Superior temporal gyrus (tissue), 1 donor: ENCODE measurements around the gene FFAR4.
A peak's percentile ranks its signal among the peaks of the same experiment; 100 is the strongest.

Source experiments
- DNase-seq: peaks from one replicate; pipeline ENCODE4 v3.0.0-alpha.2; 2016; ENCODE audit errors: extremely low spot score

Gene FFAR4

DNA sequence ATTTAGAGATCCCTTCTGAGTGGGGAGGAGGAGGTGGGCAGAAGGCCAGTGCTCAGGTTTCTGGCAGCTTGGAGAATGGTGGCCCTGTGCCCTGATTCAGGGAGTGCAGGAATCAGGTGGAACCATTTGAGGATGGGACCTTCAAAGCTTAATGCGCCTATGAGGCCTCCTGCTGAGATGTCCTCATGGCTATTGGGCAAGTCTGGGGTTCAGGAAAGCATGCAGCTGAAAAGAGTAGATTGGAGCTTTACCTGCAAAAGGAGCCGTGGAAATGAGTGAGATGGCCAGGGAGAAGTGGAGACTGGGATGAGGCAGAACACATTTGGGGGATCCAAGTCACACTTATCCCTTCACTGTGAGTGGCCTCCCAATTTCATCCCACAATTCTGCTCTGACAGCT is 6.1 kb downstream of the FFAR4 start:
- DNase-seq: no peak

DNA sequence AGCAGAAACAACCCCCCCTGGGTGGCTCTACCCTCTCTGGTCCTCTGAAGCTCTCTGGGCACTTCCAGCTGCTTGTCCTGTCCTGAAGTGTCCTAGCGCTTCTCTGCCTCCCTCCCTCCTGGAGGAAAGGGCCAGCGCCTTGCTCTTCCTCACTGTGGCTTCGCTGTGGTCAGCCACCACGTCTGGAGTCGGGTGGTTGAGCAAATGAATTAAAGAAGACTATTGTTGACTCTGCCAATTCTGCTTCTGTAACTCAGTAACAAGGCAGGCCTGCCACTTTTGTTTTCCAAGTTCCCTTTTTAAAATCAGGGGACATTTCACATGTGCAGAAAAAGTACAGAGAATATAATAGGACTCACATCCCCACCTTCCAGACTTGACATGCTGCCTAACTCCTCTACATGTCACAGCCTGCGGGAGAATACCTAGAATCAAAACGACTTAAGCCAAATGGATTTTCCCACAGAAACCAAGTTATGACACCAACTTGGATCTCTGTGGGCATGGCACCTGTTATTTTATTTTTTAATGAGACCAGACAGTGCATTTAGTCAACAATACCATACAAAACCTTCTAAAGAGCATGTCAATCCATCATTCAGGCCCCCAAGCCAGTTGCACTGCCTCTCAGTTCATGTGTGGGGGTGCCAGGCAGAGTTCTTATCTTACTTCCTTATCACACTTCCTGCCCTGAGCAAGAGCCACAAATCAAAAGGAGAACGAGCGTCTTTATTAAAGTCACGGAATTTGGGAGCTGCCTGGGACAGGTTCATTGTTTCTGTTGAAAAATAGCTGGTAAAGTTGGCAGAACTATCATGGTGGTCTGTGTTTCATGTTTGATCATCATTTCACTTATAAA is 6.8 kb downstream of the FFAR4 start:
- peak; percentile 32 for DNase-seq

DNA sequence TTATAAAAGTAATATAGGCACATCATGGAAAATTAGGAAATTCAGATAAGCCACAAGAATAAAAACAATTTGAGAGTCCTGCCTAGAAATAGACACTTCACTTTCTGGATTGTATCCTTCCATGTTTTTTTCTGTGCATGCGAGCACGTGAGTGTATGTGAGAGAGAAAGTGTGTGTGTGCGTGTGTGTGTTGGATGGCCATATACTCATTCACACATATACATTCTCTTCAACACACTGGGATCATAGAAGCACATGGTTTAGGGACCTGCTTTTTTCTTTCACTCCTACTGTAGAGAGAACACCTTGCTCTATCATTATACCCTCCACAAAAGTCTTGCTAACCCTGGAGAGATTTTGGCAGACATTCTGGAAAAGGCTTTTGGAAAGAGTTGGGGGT is 7.5 kb downstream of the FFAR4 start:
- no peak for DNase-seq

DNA sequence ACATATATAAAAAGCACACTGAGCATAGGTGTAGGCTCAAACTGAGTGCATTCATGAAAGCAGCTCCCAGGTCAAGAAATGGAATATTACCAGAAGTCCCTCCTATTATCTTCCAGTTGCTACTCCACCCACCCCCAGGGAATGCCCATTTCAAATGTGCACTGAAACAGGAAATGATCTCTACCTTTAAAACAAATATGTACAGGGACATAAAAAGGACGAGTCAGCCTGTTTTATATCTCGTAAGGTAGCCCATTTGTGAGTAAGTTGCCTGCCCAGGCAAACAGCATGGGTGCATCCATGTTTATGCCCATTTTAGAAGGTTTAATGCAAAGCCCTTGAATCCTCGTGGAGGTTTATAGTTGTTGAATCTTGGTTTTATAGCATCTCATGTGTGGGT is 10.4 kb downstream of the FFAR4 start:
- no peak for DNase-seq

DNA sequence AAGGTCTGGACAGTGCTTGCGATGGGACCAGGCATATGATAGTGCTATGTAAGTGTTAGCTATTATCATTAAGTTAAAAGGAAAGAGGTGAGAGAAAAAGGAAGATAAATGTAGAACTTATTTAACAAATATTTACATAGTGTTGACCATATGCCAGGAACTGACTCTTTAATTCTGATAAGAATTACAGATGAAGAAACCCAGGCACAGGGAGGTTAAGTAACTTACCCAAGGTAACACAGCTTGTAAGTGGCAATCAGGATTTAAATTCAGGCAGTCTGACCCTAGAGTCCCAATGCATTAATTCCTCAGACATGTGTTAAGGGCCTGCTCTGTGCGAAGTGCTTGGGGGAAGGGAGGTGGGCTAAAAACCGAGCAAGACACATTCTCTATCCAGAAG is 11.1 kb downstream of the FFAR4 start:
- DNase-seq: no peak

DNA sequence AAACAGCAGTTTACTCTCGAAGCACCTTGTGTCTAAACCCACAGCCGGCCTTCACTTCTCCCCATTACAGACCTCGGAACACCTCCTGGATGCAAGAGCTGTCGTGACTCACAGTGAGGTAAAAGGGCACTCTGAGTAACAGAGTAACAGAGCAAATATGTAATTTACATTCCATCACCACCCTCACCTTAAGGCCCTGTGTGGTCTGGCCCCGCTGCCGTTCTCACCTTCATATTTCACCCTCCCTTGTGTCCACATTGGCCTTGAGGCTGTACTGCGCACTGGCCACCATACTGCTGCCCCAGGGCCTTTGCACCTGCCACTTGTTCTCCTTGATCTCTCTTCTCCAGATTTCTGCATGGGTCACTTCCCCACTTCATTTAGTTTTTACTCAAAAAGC is 12.6 kb downstream of the FFAR4 start:
- DNase-seq: no peak

DNA sequence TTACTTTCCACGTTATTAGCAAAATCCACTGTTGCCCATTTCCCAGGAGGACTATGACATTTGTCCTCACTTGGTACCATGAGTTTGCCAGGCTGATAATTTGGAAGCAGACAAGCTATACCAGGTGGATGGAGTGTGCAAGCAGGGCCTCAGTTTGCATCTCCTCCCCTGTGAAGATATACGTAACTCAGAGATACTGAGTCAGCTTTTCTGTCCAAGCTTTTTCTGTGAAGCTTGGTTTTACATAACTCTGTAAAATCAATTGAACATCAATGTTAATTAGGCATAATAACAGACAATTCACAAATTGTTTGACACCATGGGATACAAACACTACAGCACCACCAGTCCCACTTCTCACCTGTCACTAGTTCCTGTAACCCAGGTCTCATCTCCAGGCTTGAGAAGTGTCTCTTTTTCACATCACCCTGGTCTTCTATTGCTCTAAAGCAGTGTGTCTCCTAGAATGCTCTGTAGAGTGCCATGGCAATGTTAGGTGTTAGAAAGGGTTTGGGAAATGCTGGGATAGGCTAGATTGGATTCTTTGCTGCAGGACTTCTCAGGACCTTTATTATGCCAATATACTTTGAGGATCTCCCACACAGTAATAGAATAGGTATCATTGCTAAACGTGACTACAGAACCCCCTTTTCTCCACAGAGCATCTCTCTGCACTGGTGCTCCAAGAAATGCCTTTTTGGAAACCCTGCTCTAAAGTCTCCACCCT is 13.7 kb downstream of the FFAR4 start:
- DNase-seq: no peak

DNA sequence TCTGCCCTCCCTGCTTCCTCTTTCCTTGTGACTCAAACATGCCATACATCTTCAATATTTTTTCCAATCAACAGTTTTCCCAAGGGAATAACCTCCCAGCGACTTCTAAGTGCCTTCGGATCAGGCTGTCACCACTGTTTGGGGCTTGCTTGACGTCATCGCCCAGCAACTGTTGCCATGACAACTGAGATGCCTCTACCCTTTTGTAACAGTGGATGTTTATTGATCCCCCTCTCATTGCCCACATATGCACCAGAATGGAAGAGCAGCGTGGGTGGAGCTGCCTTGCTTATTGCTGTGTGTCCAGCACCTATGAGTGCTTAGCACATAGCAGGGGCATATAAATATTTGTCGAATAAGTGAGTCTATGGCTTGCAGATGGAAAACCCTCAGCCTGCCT is 14.4 kb downstream of the FFAR4 start:
- no peak for DNase-seq

DNA sequence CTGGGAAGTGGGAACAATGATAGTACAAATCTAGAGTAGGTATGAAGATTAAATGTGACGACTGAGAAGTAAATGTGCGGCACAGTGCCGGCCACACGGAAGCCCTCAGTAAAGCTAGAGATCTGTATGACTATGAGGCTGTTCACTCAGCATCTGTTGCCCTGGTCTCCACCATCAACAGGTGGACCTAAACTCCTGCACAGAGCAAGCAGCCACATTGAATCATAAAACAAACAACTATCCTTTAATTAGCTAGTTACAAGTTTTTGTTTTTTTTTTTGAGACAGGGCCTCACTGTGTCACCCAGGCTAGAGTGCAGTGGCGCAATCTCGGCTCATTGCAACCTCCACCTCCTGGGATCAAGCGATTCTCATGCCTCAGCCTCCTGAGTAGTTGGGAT is 18.0 kb downstream of the FFAR4 start:
- DNase-seq: no peak

DNA sequence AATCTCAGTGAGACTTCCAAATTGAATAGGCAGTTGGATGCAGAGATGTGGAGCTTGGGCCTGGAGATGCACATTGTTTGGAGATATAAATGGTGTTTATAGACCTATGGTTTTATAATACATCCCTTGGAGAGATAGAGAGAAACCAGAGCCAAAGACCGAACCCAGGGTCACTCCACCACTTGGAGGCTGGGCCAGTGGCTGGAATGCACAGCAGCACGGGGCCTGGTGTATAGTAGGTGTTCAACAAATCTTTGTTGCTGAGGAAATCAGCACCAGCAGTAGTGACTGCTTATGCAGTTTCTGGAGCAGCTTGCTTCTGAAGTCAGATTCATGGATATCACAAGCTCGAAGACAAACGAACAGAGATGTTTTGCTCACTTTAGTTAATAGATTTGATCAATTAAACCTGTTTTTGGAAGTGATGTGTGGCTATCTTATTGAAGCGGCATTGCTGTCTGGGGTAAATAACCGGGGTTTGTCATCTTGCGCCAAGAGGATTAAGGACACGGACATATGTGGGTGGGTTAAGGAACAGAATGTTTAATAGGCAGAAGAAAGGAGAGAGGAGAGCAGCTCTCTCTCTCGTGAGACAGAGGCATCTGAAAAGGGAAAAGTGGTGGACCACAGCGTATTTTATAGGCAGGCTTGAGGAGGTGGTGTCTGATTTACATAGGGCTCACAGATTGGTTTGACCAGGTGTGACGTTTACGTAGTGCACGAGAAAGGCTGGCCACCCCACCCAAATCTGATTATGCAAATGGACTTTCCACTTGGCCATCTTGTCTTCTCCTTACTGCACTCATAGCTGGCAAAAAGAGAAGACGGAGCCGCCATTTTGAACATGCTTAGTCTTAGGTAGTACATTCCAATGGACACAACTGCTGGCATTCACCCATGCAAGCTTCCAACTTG is 23.4 kb downstream of the FFAR4 start:
- no peak for DNase-seq

DNA sequence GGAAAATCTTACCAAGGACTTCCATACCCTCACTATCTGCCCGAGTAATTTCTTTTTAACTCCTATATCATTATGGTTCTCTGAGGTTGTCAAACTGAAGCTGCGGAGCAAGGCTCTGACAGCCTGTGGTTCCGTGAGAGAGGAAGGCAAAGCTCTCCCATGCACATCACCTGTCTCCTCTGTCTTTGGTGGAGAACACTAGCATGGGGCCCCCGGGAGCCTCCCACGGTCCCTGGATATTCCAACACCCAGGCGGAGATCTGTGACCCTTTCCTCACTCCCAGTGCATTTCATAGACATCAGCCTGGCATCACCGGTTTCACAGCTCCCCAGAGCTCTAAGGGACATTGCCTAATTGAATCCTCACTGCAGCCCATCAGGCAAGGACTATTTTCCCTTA is 24.2 kb downstream of the FFAR4 start:
- no peak for DNase-seq

DNA sequence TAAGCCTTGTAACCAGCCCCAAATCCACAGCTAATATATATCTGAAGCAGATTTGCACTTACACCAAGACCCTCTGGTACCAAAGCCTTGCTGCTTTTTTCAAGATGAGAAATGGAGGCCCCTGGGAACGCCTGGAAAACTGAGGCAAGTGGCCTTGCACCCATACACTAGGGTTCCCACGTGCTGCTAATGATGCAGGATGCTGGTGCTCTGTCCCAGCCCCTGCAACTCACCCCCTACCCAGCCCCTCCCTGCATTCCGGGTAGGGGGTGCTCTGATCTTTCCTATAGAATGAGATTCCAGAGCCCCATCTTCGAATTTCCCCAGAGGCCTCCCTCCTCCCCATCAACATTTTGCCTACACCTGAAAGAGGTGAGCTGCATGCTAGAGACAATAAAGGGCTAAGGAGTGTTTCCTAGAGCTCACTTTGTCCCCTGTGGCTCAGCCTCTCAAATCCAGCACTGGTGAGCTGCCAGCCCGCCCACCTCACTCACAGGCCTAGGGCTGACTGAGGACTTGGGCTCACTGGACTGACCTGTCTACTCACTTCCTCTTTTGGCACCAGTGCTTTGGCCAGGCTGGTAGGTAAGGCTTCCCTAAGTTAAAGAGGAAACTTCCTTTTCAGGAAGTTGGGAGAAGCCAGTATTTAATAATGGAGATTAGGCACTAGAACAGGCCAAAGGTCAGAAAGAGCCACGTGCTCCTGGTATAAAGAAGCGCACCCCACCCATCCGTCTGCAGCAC is 24.8 kb downstream of the FFAR4 start:
- DNase-seq: no peak

DNA sequence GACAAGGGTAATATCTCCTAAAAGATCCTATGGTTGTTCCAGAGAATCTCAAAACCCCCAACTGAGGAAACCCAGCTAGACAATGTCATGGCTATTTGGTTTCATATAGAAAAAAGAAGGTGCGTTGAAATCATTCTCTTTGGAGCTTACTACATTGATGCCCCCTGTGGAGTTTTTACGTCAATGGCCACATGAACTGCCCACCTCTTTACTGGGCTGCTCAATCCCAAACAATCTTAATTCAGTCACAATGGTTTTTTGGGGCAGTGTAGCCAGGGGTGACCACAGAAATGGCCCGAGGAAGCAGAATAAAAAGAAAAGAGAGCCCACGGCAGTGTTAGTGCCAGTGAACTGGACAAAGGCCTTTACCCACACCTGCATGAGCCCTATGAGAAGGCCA is 26.8 kb downstream of the FFAR4 start:
- DNase-seq: no peak

DNA sequence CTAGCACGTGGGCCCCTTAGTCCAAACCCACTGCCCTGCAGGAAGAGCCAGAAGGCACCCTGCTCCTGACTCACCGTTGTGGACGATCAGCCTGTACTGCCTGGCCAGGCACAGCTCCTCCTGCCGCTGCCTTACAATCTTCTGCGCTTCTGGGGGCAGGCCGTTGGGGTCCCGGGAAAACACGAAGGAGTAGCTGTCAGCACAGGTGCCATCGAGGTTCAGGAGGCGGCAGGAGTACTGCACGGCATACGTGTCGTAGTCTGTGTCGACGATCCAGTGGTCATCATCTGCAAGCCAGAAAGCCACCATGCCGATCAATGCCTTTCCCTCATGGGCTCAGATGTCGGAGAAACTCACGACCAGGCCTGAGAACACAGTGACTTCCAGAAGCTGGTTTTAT is 27.3 kb downstream of the FFAR4 start:
- DNase-seq: no peak

DNA sequence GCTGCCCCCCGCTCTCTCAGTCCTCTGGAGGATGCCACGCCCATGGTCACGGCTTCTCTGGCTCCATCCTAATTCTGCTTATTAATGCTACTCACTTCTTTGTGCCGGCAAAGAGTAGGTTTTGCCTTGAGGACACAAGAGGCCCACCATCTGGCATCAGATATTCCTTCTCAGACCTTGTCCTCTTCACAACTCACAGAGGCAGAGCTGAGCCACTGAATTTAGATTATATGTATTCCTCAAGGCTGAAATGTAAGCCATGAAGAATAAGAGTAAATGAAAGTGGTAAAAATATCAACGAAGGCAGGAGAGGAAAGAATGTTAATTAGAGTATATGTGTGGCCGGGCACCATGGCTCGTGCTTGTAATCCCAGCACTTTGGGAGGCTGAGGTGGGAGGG is 28.1 kb downstream of the FFAR4 start:
- DNase-seq: no peak

DNA sequence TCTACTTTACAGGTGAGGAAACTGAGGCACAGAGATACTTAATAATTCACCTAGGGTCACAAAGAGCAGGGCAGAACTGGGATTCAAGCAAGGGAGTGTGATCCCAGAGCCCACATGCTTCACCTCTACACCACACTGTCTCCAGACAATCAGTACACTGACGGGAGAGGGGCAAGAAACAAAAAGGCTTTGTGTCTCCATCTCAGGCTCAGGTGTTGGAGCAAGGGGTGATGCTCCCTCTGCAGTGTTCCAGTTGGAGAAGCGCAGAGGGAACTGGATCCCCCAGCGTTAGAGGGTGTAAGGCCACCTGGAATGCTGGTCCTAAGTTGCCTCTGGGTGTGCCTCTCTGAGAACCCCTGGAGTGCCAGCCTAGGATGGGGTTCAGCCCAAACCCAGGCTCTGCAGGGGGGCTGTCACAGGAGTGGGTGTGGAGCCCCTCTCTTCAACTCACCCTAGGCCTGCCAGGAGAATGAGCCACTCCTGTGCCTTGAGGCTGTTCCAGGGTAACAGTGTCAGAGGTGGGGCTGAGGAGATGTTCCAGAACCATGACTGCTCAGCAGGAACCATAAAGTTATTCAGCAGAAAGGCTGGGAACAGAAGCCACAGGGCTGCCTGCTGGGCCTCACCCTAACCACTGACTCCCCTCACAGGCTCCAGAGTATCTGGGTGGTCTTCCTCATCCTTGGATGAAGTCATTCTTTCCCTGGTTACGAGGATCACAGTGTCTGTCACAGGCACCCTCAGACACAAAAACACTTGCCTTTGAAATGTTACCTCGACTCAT is 29.1 kb downstream of the FFAR4 start:
- DNase-seq: no peak

DNA sequence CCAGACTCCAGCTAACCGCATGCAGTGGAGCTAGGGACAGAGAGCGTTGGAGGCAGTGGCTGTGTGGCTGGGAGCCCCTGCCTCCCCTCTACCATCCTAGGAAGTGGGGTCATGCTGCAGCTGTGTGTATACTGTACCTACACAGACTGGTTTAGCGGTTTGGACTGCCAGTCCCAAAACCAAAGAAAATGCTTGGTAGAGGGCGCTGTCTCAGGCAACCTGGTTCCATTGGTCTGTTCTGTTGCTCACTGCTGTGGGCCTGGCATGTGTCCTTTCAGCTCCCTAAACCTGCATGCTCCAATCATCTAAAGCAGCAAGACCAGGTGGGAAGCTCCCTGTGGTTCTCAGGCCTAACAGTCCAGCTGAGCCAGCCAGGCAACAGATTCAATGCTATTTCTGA is 30.1 kb downstream of the FFAR4 start:
- DNase-seq: no peak

DNA sequence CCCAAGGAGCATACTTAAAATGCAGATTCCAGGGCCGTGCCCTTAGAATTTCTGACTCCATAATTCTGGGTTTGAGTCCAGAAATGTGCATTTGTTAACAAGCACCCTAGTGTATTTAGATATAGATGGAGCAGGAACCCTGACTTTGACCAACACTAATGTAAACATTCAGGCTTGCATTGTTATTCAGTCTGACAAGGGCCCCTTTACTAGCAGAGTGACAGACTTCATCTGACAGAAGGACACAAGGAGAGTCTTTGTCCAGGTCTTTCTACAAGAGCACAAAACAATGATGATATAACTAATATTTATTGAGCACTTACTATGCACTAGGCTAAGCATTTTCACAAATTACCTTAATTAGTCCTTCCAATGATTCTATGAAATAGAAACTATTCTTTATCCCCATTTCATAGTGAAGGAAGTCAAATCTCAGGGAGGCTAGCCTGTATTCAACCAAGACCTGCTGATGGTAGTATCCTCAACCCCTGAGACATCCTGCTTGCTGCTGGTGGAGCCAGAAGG is 30.7 kb downstream of the FFAR4 start:
- DNase-seq: no peak

DNA sequence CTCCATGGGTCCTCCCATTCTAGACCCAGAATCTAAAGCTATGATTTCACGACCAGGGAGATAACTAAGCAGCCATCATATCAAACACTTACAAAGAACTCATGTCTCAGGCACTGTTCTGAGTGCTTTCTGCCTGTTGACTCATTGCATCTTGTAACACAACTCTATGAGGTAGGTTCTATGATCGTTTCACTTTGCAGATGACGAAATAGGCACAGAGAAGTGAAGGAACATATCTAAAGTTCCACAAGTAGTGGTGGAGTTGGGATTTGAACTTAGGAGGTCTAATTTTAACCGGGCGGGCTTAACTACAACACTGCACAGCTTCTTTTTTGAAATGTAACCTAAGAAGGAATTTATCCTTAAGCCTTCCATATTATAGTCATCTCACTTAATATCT is 31.7 kb downstream of the FFAR4 start:
- DNase-seq: no peak

DNA sequence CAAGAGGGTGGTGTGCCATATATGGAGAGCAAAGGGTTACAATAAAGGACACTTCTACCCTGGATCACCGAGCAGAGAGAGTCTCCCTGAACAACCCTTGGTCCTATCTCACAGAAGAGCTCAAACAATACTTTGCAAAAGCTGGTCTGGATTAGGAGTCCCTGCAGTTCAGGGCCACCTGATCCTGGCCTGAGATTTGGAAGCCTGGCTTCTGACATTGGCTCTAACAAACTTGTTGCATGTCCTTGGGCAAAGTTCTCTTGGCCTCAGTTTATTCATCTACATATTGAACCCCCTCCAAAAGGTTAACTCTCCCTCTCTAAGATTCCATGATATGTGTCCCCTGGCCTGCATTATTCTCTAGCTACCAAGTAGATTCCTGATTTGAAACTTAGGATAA is 32.9 kb downstream of the FFAR4 start:
- no peak for DNase-seq

DNA sequence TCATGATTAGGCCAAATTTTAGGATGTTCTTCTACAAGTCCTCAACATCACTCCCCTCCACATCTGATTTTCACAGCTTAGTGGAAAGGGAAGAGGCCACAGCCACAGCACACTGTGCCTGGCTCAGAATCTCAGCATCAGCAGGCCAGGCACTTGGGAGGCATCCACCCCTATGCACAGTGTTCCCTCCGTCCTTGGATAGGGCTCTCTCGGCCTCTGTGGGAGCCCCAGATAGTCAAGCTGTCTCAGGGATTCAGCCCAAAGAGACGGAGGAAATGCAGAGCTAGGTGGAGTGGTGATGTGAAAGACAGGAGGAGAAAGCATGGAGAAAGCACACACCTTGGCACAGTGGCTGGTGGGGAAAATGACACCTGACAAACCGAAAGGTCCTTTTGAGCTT is 33.3 kb downstream of the FFAR4 start:
- no peak for DNase-seq
